WTC11 (cell line): ENCODE data around the gene RSBN1L. TPM values are rescaled to one million over a fixed set of nuclear protein-coding genes. Genes with fewer than 3 reads are reported as not detected.
"Not testable (repeated sequence)": the region's sequence is repeated elsewhere in the genome, so short reads cannot be mapped to it uniquely, and the experiment has no call there.

Source experiments
- ATAC-seq: fragments of 200-7000 bp; cut with Tn5 transposase; 2 replicates; pipeline ENCODE4 v1.10.0; 2021; ENCODE audit warnings: mild to moderate bottlenecking, moderate library complexity
- CTCF ChIA-PET: fragments of 300-600 bp; sonication (Branson Sonifier 250); formaldehyde crosslinking; loops from one replicate; lab custom pipeline; 2021; ENCODE audit warnings: antibody characterized with exemption; lab: Charles Lee
- POLR2A ChIA-PET: fragments of 350-600 bp; sonication (Branson Sonifier 250); formaldehyde crosslinking; loops from one replicate; lab custom pipeline; 2021; ENCODE audit warnings: antibody characterized with exemption; lab: Charles Lee
- DNase-seq: peaks from one replicate; pipeline ENCODE4 v3.0.0; 2021; ENCODE audit warnings: low spot score
- H3K27ac Mint-ChIP-seq: 2 replicates; pipeline ENCODE4 v1.8.0; 2021; ENCODE audit warnings: mixed read lengths
- H3K27me3 Mint-ChIP-seq: 2 replicates; pipeline ENCODE4 v1.8.0; 2021; ENCODE audit warnings: low read depth, mild to moderate bottlenecking, moderate library complexity, mixed read lengths
- H3K36me3 Mint-ChIP-seq: 2 replicates; pipeline ENCODE4 v1.8.0; 2021; ENCODE audit warnings: mixed read lengths
- H3K4me1 Mint-ChIP-seq: 2 replicates; pipeline ENCODE4 v1.8.0; 2022; ENCODE audit warnings: mixed read lengths
- H3K4me3 Mint-ChIP-seq: 2 replicates; pipeline ENCODE4 v1.8.0; 2021; ENCODE audit warnings: mild to moderate bottlenecking, moderate library complexity, mixed read lengths
- H3K9me3 Mint-ChIP-seq: 2 replicates; pipeline ENCODE4 v1.8.0; 2021; ENCODE audit warnings: mixed read lengths
- ATF2 ChIP-seq: sonication (generic); formaldehyde crosslinking; IDR thresholded peaks from 2 replicates; pipeline ENCODE4 v1.8.1; 2022; ENCODE audit warnings: low read depth, missing genetic modification reagents, borderline replicate concordance
- CREM ChIP-seq: sonication (generic); formaldehyde crosslinking; IDR thresholded peaks from 2 replicates; pipeline ENCODE4 v1.8.1; 2022; ENCODE audit warnings: mild to moderate bottlenecking, missing genetic modification reagents, moderate library complexity
- E2F4 ChIP-seq: sonication (generic); formaldehyde crosslinking; IDR thresholded peaks from 2 replicates; pipeline ENCODE4 v1.8.1; 2022; ENCODE audit warnings: low read depth, mild to moderate bottlenecking, moderate library complexity, missing genetic modification reagents, borderline replicate concordance
- FOXP4 ChIP-seq: sonication (generic); formaldehyde crosslinking; IDR thresholded peaks from 2 replicates; pipeline ENCODE4 v1.8.0; 2022; ENCODE audit warnings: mild to moderate bottlenecking, missing genetic modification reagents
- JAZF1 ChIP-seq: fragments of 250-450 bp; sonication (Bioruptor Pico); IDR thresholded peaks from 2 replicates; pipeline ENCODE4 v1.9.0; 2021; ENCODE audit warnings: moderate library complexity, mild to moderate bottlenecking, inconsistent platforms
- MYBL2 ChIP-seq: sonication (generic); formaldehyde crosslinking; IDR thresholded peaks from 2 replicates; pipeline ENCODE4 v1.8.1; 2023; ENCODE audit warnings: mild to moderate bottlenecking, moderate library complexity, missing genetic modification reagents
- NR1H2 ChIP-seq: sonication (generic); formaldehyde crosslinking; IDR thresholded peaks from 2 replicates; pipeline ENCODE4 v1.9.0; 2021; ENCODE audit warnings: mild to moderate bottlenecking, moderate library complexity, missing genetic modification reagents
- NR3C1 ChIP-seq: sonication (generic); formaldehyde crosslinking; conservative IDR thresholded peaks from 2 replicates; pipeline ENCODE4 v1.8.1; 2023; ENCODE audit warnings: low read depth, mild to moderate bottlenecking, missing genetic modification reagents
- PRRX2 ChIP-seq: fragments of 250-450 bp; sonication (Bioruptor Pico); IDR thresholded peaks from 2 replicates; pipeline ENCODE4 v1.8.0; 2021; ENCODE audit warnings: mild to moderate bottlenecking
- SP1 ChIP-seq: sonication (generic); formaldehyde crosslinking; conservative IDR thresholded peaks from 2 replicates; pipeline ENCODE4 v1.8.1; 2022; ENCODE audit warnings: missing genetic modification reagents
- TP53 ChIP-seq: sonication (generic); formaldehyde crosslinking; IDR thresholded peaks from 2 replicates; pipeline ENCODE4 v1.8.1; 2023; ENCODE audit warnings: mild to moderate bottlenecking, missing genetic modification reagents
- ZNF416 ChIP-seq: fragments of 250-450 bp; sonication (Bioruptor Pico); IDR thresholded peaks from 2 replicates; pipeline ENCODE4 v1.9.0; 2021; ENCODE audit warnings: mild to moderate bottlenecking, inconsistent platforms
- total RNA-seq: library from RNA; stranded (reverse); gene quantifications from 3 replicates; pipeline ENCODE4 v1.2.3, GENCODE V29; 2021
- TF ChIP-seq, protein P1 (sequence below): sonication (generic); formaldehyde crosslinking; IDR thresholded peaks from 2 replicates; pipeline ENCODE4 v1.8.0; 2022; ENCODE audit warnings: mild to moderate bottlenecking, missing genetic modification reagents
- TF ChIP-seq, protein P2 (sequence below): fragments of 200-600 bp; IDR thresholded peaks from 2 replicates; pipeline ENCODE4 v1.8.0; 2022; ENCODE audit warnings: antibody characterized with exemption

Gene RSBN1L
- total RNA-seq, 1 experiment from 2014 or later = 16.8 TPM

- TF ChIP-seq ATF2 (CRISPR knock-in tag) (no peak), MYBL2 (CRISPR knock-in tag) (no peak), TP53 (CRISPR knock-in tag) (no peak), NR1H2 (CRISPR knock-in tag) (no peak), E2F4 (CRISPR knock-in tag) (no peak), ZNF416 (CRISPR knock-in tag) (no peak)
- TF ChIP-seq, all 79 proteins: peak for 0
Measured at GRCh38 chr7:77648742-77649338, 47.4 kb upstream of the RSBN1L start (continued).

DNA sequence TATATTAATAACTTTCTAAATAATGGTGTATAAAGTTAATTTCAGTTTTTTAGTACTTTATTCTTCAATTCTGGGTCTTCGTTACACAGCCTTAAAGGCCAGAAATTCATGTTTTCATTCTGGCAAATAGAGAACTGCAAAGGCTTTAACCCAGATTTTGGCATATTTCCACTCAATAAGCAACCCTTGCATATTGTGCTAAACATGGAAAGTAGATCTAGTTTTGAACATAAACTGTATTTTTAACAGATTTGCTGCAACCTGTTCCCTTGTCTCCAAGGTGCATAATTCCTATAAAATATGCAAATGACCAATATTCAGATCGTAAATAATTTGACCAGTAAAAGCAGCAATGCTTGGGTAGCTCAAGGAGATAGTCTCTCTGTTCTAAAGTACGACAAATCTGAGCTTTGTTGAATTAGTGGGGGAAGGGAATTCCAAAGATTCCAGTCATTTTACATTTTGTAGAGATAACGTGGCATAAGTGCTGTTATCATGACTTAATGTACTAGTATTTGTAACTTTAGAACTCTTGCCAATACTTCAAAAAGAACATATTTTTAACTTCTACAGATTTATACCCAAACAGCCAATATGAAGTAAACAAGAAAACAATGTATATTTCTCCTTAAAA lies 46.4 kb upstream of the RSBN1L start:
- ChIA-PET POLR2A (no interaction called here), CTCF (interaction anchor here (0.6 to 1.5 kb wide), 4 partner anchors 8 to 390 kb away, joined by 3 to 5 read pairs (median 3); no protein-coding TSS in a partner anchor)
- no peak for TF ChIP-seq NR3C1
- no peak for TF ChIP-seq JAZF1
- TF ChIP-seq CREM (CRISPR knock-in tag) = no peak
- no peak for TF ChIP-seq FOXP4 (CRISPR knock-in tag)
- TF ChIP-seq SP1 (CRISPR knock-in tag) = no peak
- TF ChIP-seq, protein P1, sequence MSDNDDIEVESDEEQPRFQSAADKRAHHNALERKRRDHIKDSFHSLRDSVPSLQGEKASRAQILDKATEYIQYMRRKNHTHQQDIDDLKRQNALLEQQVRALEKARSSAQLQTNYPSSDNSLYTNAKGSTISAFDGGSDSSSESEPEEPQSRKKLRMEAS (CRISPR knock-in tag) = no peak
- no peak overlapping the region for H3K4me3 Mint-ChIP-seq
- H3K36me3 Mint-ChIP-seq = peaks cover 17% of the 10 kb centered on the region
- no peaks in the 10 kb centered on the region for H3K9me3 Mint-ChIP-seq
- no peak overlapping the region for H3K27ac Mint-ChIP-seq
- H3K27me3 Mint-ChIP-seq = no peaks in the 10 kb centered on the region
- ATAC-seq (no peak), DNase-seq (no peak)
- H3K4me1 Mint-ChIP-seq = 0 out of 2 replicates have a peak, but pooled peaks cover 3% of the 10 kb centered on the region

- ATAC-seq (no peak), DNase-seq (no peak)
- ChIA-PET POLR2A (interaction anchor here (1.1 kb wide), 1 partner anchor 26 kb away, joined by 3 read pairs; no protein-coding TSS in a partner anchor), CTCF (interaction anchor here (0.6 to 1.7 kb wide), 31 partner anchors 8 to 389 kb away, joined by 3 to 13 read pairs (median 4); partner anchors contain the start of genes PHTF2 and TMEM60)
- no peak overlapping the region for H3K27ac Mint-ChIP-seq
- 0 out of 2 replicates have a peak, but pooled peaks cover 3% of the 10 kb centered on the region for H3K4me1 Mint-ChIP-seq
- H3K4me3 Mint-ChIP-seq = no peak overlapping the region
- H3K27me3 Mint-ChIP-seq = no peaks in the 10 kb centered on the region
- TF ChIP-seq, protein P2, sequence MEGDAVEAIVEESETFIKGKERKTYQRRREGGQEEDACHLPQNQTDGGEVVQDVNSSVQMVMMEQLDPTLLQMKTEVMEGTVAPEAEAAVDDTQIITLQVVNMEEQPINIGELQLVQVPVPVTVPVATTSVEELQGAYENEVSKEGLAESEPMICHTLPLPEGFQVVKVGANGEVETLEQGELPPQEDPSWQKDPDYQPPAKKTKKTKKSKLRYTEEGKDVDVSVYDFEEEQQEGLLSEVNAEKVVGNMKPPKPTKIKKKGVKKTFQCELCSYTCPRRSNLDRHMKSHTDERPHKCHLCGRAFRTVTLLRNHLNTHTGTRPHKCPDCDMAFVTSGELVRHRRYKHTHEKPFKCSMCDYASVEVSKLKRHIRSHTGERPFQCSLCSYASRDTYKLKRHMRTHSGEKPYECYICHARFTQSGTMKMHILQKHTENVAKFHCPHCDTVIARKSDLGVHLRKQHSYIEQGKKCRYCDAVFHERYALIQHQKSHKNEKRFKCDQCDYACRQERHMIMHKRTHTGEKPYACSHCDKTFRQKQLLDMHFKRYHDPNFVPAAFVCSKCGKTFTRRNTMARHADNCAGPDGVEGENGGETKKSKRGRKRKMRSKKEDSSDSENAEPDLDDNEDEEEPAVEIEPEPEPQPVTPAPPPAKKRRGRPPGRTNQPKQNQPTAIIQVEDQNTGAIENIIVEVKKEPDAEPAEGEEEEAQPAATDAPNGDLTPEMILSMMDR = peak; percentile 67
- no peak for TF ChIP-seq PRRX2 (CRISPR knock-in tag)
- H3K36me3 Mint-ChIP-seq = peaks cover 23% of the 10 kb centered on the region
- no peaks in the 10 kb centered on the region for H3K9me3 Mint-ChIP-seq
Measured at GRCh38 chr7:77651575-77652162, 44.6 kb upstream of the RSBN1L start.

GRCh38 chr7:77652826-77653225 lies 43.4 kb upstream of the RSBN1L start:
- H3K9me3 Mint-ChIP-seq, H3K4me3 Mint-ChIP-seq, POLR2A ChIA-PET, H3K27me3 Mint-ChIP-seq, H3K4me1 Mint-ChIP-seq, ATAC-seq, H3K27ac Mint-ChIP-seq, DNase-seq: not testable (repeated sequence)
- peaks cover 22% of the 10 kb centered on the region for H3K36me3 Mint-ChIP-seq
- CTCF ChIA-PET = interaction anchor here (0.7 to 1.3 kb wide), 2 partner anchors 101 to 232 kb away, joined by 4 read pairs; no protein-coding TSS in a partner anchor
